HG02840 (cell line): ENCODE data around the gene TDP1.

Experiments
- ATAC-seq: cut with Tn5 transposase; IDR thresholded peaks from one replicate; pipeline ENCODE4 v1.9.1; 2021; ENCODE audit warnings: mild to moderate bottlenecking, moderate library complexity, moderate number of reproducible peaks; ENCODE audit not compliant: unreplicated experiment, low FRiP score

Gene TDP1

DNA sequence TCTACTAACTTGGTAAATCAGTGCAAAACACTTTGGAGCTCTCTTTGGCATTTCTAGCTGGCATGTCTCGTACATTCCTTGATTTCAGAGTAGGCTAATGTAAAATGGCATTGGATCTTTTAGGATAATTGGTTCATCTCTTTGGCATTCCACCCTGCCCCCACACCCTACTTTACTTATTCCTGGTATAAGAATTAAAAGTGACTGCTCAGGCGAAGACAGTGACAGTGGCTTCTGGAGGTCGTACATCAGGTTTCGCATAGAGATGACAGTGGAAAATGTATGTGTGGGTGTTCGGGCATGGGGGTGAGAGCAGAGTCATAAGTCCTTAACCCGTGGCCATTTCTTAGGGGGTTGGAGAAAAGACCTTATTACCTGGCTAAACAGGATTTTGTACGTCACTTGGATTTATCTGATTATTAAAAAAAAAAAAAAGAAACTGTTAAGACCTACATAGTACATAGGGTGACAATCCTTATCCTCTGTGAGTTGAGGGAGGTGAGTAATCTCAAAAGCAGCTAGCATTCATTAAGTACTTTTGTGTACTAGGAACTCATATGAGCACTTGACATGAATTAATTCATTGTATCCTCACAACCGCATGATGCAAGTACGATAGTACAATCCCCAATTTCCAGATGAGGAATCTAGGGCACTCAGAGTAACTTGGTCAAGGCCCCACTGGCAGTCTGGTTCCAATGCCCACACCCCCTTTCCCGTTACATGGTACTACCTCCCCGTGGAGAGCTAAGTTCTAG, 83.7 kb downstream of the TDP1 start:
- ATAC-seq, result no peak

- ATAC-seq, result no peak
These were observed 84.7 kb downstream of the TDP1 start for GRCh38 chr14:90040411-90040810.

DNA sequence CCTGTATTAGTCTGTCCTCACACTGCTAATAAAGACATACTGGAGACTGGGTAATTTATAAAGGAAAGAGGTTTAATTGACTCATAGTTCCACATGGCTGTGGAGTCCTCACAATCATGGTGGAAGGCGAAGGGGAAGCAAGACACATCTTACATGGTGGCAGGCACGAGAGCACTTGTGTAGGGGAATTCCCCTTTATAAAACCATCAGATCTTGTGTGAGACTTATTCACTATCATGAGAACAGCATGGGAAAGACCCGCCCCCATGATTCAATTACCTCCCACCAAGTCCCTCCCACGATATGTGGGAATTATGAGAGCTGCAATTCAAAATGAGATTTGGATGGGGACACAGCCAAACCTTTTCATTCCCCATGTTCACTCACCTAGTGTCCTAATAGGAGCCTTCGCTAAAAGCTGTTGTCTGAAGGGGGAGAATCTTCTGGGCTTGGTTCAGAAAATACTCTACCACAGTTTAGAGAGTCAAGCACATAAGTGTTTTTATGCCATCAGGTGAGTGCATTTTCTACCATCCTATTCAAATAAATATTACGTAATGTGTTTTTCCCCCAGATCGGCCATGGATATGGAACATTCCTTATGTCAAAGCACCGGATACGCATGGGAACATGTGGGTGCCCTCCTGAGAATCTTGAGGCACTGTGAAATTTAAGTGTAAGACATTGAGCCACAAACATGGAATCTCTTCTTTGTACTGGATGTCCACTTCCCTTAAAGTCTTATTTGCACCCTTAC, 86.9 kb downstream of the TDP1 start:
- no peak for ATAC-seq

DNA sequence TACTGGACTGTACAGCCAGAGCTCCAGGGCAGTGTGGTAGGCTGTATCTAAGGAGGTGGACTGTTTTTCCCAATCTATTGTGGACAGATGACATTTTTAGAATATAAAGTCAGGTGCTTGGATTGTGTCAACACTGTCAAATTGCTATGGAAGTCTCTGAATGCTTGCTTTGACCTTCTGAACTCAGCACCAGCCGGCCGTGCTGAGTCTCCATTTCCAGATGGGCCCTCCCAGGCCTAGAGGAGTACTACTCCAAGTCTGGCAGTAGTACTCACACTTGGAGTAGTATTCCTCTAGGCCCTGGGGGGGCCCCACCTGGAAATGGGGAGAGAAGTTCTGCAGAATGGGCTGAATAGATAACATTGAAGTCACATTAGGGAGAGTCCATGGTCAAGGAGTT, 89.9 kb downstream of the TDP1 start:
- no peak for ATAC-seq

- no peak for ATAC-seq
These were observed 93.7 kb downstream of the TDP1 start for GRCh38 chr14:90049390-90049789.

GRCh38 chr14:90050271-90050670, 94.5 kb downstream of the TDP1 start:
- ATAC-seq, result no peak

- no peak for ATAC-seq
These were observed 97.3 kb downstream of the TDP1 start for GRCh38 chr14:90053044-90053443.

- ATAC-seq, result no peak
These were observed 99.1 kb downstream of the TDP1 start for GRCh38 chr14:90054803-90055202.

DNA sequence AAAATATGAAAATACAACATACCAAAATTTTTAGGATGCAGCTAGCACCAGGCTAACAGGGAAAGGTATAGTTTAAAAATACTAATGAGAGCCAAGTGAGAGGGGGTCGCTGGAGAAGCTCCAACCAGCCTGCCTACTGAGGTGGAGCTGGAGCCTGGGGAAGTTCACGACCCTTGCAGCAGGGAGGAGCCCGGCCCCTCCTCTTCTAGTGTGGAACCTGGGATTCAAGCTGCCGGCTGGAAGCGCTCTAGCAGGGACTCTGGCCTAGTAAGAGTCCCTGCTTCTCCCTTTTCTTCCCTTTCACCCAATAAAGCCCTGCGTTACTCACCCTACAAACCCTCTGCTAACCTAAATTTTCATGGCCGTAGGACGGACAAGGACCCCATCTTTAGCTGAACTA, 101.1 kb downstream of the TDP1 start:
- ATAC-seq, result no peak

- ATAC-seq, result no peak
These were observed 103.2 kb downstream of the TDP1 start for GRCh38 chr14:90058876-90059458.

DNA sequence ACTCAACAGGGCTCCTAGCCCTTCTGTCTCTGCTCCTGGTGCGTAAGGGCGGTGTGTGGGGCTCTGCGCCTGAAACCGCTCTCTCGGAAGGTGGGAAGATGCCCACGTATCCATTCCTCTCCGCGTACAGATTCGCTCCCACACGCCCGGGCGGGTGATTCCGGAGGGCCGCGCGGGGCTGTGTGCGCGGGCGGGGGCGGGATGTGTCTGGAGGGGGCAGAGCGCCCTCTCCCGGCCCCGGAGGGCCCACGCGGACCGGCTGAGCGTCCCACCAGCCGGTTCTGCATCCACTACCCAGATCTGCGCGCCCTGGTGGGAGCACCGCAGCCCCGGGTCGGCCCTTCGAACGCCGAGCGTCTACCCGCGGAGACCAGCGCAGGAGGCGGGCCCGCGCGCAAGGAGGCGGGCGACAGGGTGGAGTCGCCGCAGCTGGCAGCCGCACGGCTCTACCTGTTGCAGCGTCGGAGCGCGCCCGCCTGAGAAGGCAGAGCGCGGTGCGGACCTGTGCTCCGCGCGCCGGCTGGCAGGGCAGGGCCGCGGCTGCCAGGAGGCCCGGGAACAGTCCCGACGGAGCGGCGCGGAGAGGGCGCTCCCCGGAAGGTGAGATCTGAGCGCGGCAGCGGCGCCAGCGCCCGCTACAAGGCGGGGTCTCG, 104.7 kb downstream of the TDP1 start:
- ATAC-seq, result peak; percentile 51

DNA sequence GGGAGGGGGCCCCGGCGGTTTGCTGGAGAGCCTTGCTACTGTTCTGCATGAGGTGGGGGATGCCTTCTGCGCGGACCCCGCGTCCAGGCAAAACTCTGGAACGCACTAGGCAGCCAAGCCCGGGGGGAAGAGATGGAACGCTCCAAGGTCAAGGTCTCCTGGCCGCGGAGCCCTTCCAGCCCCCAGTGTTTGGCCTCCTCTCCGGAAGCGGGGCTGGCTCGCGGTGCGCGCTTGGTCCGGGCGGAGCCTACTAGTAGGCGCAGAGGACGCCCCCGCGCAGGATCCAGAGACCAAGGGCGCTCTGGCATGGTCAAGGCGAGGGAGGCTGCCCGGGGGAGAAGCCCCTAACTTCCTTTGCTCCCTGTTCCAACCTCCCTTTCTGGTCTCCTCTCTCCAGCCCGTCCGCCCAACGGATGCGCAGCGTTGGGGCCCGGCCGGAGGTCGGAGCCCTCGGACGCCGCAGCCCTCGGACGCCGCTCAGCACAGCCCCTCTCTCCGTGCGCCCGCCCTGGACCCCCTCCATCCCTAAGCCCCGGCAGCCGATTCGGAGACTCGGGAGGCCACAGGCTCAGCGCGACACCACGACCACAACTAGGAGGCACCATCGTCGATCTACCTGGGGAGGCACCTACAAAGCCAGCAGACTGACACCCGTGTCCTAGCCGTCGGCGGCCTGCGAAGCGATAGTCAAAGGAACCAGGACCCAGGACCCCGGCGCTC, 105.4 kb downstream of the TDP1 start:
- ATAC-seq, result no peak

GRCh38 chr14:90061685-90062126, 106.0 kb downstream of the TDP1 start, which contains the start of gene KCNK13:
KCNK13 (plus strand) TSS chr14:90061994; CDS start chr14:90062206, 212 bp downstream.
- ATAC-seq, result no peak

DNA sequence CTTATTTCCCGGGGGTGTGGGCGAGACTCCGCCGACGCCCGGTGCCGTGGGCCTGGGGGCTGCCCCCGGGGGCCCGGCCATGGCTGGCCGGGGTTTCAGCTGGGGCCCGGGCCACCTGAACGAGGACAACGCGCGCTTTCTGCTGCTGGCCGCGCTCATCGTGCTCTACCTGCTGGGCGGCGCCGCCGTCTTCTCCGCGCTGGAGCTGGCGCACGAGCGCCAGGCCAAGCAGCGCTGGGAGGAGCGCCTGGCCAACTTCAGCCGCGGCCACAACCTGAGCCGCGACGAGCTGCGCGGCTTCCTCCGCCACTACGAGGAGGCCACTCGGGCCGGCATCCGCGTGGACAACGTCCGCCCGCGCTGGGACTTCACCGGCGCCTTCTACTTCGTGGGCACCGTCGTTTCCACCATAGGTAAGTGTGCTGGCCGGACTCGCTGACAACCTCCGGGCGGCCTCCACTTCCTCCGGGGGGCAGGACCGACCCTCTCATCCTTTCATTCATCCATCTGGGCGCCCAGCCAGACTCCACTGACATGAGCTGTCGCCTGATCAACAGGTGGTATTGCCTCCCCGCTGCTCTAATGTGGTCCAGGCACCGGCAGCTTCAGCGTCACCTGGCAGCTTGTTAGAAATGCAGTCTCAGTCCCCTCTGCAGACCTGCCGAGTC, 106.5 kb downstream of the TDP1 start:
- ATAC-seq, result no peak

DNA sequence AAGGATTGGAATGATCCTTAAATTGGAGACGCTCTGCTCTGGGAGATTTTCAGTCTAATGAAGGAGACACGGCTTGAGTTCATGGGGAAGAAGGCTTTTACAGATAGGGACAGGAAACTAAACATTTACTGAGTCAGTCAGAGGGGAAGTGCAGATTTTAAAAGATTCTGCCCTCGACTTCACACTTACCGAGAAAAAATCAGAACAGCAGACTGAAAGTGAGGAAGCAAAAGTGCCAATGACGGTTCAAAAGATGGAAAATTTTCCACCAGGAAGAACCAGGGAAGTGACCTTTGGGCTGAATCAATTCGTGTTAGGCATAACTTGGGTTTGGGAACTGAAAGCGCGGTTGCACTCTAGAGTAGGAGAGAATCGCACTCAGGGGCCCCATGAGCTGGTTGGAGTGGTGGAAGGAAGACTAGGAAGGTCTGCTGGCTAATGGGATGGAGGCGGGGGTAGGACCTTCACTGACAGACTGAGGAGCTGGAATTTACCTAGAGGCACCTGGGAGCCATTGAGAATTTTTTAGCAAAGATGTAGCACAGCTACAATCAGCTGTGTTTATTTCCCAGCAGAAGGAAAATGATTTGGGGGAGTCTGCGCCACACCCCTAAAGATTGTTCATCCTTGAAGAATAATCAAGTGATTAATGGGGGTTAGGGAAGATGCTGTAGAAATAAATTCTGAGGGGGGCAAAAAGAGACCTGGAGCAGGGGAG, 107.3 kb downstream of the TDP1 start:
- no peak for ATAC-seq

DNA sequence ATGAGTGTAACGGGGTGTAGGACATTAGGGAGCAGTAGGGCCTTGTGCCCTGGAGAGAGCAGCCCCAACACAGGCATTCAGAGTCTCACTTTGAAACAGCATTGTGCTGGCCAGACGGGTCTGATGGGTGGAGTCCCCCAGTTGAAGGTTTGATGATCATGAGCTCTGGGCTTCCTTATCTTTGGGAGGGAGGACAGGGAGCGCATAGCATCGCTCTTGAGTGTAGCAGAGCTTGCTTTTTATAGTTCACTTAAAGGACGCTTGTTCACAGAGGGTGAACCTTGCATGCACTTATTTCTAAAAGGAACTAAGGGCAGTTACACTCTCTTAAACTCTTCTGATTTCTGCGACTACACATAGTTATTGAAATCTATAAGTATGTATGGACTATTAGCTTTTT, 116.6 kb downstream of the TDP1 start:
- ATAC-seq, result no peak

GRCh38 chr14:90079576-90079975, 123.8 kb downstream of the TDP1 start:
- no peak for ATAC-seq

DNA sequence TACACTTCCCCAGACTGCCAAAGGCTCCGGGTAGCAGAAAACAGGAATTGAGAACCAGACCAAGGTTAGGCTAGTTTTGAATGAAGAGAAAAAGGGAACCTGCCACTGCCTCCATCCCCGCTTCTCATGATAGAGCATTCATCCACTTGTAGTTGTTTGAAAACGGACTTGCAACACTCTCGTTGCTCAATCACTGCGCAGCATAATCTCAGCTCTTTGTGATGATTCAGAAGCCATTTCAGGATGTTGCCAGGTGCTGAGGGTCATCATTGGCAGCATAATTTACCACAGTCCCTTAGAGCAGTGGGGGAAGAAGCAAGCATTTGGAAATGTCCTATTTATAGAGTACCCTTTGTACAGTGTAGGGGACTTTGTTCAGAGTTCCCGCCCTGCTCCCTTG, 131.7 kb downstream of the TDP1 start:
- no peak for ATAC-seq

GRCh38 chr14:90088176-90088575, 132.4 kb downstream of the TDP1 start:
- ATAC-seq, result no peak
